Left forelimb (tissue), 1 donor: ENCODE data around the gene C1GALT1.
"Not testable (repeated sequence)": the region's sequence is repeated elsewhere in the genome, so short reads cannot be mapped to it uniquely, and the experiment has no call there.

Experiments used
- DNase-seq: peaks from one replicate; pipeline ENCODE4 v3.0.0-alpha.2; 2018; ENCODE audit warnings: low spot score

Gene C1GALT1

DNA sequence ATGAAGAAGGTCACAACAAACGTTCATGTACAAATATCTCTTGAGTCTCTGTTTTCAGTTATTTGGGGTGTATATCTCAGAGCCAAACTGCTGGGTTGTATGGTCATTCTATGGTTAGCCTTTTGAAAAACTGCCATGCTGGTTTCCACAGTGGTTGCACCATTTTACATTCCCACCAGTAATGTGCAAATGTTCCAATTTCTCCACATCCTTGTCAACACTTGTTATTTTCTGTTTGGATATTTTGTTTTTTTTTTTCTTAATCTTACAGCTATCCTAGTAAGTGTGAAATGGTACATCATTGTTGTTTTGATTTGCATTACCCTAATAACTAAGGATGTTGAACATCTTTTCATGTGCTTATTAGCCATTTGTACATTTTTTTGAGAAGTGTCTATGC lies 13.0 kb upstream of the C1GALT1 start:
- no peak for DNase-seq

DNA sequence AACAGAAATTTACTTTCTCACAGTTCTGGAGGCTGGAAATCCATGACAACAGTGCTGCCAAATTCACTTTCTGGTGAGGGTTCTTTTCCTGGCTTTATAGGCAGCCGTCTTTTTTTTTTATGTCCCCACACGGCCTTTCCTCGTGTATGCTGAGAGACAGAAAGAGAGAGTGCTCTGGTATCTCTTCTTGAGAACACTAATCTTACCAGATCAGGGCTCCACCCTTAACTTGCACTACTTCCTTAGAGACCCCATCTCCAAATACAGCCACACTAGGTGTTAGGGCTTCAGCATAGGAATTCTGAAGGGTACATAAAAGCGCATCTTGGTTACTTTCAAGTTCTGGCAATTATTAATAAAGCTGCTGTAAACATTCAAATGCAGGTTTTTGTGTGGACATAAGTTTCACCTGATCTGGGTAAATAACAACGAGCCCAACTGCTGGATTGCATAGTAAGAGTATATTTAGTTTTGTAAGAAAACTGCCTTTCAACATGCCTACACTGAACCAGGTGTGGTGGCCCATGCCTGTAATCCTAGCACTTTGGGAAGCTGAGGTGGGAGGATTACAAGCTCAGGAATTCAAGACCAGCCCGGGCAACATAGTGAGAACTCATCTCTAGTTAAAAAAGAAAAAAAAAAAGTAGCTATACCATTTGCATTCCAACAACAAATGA lies 8.2 kb upstream of the C1GALT1 start:
- no peak for DNase-seq

DNA sequence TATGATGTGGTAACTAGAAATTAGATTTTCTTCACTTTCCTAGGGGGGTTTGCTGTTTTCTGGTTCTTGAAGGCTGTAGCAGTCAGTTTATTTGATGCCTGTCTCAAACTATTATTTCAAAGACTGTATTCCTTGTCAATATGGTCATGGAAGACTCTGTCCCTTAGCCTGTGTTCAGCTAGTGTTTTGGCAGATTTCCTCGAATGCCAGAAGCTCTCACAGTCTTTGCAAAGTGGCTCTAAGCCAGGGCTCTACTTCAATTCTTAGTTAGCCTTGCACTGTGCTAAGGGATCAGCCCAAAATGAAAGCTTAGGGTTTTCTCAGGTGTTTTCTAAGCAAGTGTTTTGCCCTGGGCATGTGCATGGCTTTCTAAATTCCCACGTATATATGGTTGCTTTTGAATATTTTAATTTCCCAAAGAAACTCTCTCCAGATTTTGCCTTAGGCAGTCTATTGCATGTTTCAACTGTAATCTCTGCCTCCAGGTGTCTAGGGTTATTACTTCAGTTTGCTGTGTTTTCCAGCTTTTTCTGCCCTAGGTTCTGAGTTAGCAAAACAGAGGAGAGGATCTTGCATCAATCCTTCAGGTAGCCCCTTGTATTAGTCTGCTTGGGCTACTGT lies 7.2 kb upstream of the C1GALT1 start:
- no peak for DNase-seq

DNA sequence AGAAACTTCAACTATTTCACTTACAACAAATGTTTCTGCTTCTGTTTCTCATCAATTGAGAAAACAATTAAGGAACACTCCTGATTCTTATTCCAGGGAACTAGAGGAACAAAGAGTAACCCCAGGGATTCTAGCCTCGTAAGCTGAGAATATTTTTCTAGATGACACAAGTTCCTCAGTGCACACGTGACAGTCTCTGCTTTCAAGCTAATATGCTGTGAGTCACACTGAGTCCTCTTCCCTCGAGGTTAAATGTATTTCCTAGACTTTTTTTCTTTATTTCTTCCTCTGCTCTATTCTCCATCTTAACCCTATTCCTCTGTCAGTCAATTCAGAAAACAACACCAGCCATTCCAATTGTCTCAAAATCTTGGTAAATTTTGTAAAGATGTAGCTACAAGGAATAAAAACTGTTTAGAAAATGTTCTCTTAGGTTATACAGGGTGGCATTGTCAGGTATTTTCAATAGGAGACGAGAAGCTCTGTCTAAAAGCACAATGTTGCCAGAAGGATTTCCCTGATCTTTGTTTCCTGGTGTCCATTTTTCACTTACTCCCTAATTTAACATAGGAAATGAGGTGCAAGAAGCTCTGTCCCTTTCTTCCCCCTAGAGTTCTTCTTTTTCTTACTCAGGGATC lies 5.8 kb upstream of the C1GALT1 start:
- DNase-seq, result no peak

DNA sequence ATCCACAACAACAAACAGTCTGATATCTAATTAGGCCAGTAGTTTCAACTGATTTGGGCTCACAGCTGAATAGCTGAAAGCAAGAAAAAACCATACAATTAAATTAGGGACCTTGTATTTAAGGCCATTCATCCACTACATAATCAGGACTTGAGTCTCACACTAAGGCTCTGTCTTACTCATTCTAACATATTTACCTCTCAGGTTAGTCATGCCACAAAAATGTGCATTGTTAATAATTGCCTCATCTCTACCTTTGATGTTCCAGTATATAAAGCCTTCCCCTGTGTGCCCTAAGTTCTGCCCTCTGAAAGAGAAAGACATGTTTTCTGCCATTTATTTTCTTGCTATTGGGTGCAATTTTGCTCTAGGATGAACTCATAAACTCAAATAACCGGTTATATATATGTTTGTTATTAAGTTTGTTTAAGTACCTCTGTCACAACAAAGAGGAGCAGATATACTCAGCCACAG lies 5.3 kb upstream of the C1GALT1 start:
- no peak for DNase-seq

DNA sequence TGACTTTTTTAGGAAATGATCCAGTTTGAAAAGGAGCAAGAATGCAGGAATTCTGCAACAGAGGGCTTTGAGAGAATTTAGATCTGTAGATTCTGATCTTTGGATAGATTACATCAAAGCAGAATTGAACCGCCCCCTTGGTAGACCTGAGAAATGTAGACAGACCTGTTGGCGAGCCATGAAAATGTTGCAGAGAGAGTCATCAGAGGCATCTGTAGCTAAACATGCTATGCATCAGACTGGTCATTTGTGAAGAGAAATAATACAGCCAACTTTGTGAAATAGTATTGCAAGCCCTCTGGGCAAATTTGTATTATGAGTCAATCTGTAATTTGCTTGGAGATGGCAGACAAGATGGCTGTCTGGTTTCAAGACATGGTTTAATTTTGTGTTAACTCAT lies 4.3 kb upstream of the C1GALT1 start:
- no peak for DNase-seq

DNA sequence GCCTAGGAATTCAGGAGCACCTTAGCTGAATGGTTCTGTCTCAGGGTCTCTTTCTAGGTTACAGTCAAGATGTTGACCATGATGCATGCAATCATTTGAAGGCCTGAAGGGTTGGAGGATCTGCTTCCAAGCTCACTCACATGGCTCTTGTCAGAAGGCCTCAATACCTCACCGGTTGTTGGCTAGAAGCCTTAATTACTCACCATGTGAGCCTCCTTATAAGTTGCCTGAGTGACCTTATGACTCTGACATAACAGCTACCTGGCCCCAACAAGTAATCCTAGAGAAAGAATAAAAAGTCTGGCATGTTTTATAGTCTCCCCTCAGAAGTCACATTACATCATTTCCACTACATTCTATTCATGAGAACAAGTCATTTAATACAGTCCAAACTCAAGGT lies 3.4 kb upstream of the C1GALT1 start:
- no peak for DNase-seq

DNA sequence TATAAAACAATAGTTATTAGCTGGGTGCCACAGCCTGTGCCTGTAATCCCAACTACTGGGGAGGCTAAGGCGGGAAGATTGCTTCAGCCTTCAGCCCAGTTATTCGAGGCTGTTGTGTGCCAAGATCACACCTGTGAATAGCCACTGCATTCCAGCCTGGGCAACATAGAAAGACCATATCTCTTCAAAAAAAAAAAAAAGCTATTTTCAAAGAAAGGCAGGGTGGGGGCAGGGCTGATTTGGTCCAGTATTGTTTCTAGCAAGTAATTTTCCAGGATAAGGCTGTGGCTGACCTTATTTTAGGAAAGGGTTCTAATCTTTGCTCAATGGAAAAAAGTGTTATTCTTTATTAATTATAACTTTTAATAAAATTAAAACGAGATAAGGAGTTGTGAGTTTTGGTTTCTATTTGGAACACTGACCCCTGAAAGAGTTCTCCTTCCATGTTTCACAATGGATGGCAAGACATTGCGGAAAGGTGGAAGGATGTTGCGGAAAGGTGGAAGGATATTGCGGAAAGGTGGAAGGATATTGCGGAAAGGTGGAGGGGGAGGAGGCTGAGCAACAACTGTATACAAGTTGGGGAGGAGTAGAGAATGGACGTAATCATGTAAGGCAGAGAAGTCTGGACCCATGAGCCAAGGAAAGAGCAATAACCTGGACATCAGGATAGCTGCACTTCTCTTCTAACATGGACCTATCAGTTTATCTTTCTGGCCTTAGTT lies 1.5 kb upstream of the C1GALT1 start:
- DNase-seq, result no peak

DNA sequence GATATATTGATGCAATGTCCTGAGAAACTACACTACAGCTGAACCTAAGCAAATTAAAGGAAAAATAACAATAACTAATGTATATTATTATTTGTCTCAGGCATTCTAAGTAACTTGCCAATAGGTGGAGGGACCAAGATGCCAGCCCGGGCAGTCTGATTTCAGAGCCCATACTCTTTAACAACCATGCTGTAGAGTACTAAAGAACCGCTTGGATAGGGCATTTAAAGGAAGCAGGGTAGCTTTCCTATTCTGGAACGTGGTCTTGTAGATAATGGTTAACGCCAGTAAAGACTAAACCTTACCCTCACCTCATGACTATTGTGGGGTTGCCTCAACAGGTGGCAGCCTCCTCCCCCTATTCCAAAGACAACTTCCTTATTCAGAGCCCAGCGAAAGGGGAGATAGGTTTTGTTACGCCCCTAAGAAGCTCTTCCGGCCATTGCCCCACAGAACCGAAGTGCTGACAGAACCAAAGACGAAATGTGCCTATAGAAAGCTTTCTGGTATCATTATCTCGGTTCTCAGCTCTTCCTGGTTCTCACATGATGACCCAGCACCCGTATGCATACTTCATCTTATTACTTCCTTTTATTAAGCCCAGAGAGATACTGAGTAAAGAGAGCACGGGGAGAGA lies 707 bp upstream of the C1GALT1 start:
- DNase-seq, result no peak

DNA sequence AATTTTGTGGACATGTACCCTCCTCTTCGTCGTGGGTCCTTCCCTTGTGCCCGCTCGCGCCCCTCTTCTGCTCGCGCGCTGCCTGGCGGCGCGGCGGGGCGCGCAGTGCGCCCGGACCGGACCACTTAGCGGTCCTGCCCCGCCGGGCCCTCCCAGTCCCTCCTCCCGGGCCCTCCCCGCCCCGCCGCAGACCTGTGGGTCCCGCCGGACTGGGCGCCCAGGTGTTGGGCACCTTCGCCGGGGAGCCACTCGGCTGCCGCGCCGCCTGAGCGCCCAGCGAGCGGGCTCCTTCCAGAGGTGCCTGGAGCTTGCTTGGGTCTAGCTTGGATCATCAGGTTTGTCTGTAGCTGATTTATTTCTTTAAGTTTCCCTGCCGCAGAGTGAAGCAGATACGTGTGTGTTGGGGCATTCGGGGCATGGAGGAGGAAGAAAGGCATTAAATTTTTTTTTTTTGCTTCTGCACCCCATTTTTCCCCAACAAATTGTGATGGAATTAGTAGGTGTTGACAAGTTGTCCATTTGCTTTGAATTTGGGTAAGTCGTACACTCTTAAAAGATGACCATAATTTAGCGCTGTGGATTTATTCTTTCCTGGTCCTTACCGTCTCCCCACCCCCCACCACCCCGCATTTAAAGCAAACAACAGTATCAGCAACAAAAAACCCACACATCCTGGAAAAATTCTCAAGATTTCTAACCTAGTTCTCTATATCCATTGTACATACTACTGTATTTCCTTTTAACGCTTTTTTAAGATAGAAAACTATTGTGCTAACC lies 905 bp downstream of the C1GALT1 start:
- no peak for DNase-seq

DNA sequence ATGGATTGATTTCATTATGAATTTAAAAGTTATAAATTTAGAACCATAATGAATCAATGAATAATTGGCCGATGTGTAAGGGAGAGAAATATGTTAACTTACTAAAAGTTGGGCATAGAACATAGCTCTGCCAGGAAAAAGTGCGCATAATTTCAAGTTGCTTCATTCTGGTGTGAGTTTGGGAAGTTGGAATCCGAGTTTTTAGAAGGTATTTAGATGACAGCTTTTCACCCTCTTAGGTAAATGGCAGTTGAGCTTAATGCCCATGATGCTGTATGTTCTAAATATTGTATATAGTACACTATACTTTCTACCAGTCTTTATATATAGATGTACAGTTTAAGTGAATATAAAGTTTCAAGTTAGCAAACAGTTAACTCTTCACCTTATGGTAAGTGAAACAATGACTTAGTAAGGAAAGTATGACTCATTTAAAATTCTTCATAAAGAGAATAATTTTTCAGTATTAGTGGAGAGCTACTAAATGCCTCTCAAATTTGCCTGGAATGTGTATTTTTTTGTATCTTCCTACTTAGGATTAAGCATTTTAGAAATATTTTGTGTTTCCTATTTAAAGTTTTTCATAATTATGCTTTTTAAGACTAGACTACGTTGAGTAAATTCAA lies 1.6 kb downstream of the C1GALT1 start:
- DNase-seq, result no peak

DNA sequence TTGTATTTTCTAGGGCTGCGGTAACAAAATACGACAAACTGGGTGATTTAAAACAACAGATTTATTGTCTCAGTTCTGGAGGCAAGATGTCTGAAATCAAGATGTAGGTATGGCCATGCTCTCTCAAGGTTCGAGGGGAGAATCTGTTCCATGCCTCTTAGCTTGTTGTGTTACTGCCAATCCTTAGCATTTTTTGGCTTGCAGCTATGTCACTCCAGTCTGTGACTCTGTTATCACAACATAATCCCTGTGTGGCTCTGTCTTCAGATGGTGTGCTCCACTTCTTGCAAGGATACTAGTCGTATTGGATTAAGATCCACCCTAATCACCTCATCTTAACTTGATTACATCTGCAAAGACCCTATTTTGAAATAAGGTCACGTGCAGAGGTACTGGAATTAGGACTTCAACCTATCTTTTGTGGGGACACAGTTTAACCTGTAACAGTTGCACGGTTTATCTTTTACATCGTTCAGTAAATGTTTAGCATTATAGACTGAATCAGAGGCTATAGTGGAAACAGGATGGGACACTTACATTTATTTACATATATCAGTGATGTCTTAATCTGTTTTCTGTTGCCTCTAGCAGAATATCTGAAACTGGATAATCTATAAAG lies 3.1 kb downstream of the C1GALT1 start:
- DNase-seq, result no peak

DNA sequence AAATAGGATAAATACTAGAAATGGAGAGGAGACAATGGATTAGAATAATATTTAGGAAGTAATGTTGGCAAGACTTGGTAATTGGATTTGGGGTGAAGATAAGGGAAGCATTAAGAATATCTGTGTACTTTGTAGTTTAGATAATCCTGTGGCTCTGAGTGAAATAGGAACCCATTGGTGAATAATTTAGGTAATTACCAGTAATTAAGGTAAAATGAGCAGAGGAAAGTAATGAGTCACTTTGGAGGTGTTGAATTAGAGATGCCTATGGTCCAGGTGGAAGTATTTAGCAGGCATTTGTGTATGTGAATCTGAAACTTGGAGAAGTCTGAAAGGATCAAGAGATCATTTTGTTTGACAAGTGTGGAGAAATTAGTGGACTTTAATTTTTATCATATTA lies 5.7 kb downstream of the C1GALT1 start:
- no peak for DNase-seq

DNA sequence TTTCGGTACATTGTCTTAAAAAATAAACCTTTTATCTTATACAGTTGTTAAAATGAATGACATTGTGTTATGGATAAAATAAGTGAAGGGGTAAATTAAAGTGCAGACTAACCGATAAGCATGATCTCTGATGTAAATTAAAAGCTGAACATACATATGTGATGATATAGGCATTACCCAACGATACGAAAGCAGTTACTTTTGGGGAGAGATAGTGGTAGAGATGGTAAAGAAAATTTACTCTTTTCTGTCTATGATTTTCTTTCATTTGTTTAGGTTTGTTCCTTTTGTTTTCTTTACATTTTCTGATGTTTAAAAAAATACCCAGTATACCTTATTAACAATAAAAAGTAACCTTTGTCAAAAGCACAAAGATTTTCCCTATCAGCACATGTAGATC lies 6.4 kb downstream of the C1GALT1 start:
- no peak for DNase-seq

DNA sequence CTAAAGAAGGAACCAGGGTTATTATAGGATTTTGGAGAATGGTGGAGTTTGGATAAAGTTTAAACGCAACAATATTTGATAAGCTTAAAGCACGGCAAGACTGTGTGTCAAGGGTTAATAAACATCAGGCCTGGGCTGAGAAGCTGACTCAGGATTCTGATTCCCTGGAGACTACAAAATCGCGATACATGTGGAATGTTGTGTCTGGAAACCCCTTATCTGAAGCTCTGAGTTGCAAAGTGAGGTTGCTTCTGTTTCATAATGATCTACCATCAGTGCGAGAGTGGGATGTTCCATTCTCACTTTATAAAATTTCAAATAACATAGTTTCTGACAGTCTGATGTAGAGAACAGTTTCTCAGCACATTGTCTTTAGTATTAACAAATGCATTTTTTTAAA lies 7.8 kb downstream of the C1GALT1 start:
- DNase-seq, result no peak

DNA sequence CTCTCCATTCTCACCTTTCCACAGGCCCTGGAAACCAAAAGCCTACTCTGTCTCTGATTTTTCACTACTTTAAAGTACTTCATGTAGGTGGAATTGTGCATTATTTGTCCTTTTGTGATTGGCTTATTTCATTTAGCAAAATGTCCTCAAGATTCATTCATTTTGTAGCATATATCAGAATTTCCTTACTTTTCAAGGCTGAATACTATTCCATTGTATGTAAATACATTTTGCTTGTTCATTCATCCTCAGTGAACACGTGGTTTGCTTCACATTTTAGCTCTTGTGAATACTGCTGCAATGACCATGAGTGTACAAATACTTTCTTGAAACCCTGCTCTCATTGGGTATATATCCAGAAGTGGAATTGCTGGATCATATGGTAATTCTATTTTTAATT lies 8.8 kb downstream of the C1GALT1 start:
- no peak for DNase-seq

DNA sequence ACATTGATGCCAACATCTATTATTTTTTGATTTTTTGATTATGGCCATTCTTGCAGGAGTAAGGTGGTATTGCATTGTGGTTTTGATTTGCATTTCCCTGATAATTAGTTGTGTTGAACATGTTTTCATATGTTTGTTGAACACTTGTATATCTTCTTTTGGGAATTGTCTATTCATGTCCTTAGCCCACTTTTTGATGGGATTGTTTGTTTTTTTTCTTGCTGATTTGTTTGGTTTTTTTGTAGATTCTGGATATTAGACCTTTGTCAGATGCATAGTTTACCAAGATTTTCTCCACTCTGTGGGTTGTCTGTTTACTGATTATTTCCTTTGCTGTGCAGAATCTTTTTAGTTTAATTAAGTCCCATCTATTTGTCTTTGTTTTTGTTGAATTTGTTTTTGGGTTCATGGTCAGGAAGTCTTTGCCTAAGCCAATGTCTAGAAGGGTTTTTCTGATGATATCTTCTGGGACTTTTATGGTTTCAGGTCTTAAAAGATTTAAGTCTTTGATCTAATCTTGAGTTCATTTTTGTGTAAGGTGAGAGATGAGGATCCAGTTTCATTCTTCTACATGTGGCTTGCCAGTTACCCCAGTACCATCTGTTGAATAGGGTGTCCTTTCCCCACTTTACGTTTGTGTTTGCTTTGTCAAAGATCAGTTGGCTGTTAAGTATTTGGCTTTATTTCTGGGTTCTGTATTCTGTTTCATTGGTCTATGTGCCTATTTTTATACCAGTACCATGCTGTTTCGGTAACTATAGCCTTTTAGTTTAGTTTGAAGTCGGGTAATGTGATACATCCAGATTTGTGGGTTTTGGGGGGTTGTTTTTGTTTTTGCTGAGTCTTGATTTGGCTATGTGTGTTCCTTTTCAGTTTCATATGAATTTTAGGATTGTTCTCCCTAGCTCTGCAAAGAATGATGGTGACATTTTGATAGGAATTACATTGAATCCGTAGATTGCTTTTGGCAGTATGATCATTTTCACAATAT lies 10.7 kb downstream of the C1GALT1 start:
- DNase-seq, result not testable (repeated sequence)

DNA sequence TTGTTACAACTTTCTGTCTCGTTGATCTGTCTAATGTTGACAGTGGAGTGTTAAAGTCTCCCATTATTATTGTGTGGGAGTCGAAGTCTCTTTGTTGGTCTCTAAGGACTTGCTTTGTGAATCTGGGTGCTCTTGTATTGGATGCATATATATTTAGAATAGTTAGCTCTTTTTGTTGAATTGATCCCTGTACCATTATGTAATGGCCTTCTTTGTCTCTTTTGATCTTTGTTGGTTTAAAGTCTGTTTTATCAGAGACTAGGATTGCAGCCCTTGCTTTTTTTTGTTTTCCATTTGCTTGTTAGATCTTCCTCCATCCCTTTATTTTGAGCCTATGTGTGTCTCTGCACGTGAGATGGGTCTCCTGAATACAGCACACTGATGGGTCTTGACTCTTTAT lies 17.2 kb downstream of the C1GALT1 start:
- DNase-seq, result not testable (repeated sequence)

DNA sequence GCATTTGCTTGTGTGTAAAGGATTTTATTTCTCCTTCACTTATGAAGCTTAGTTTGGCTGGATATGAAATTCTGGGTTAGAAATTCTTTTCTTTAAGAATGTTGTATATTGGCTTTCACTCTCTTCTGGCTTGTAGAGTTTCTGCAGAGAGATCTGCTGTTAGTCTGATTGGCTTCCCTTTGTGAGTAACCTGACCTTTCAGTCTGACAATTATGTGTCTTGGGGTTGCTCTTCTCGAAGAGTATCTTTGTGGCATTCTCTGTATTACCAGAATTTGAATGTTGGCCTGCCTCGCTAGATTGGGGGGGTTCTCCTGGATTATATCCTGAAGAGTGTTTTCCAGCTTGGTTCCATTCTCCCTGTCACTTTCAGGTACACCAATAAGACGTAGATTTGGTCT lies 17.9 kb downstream of the C1GALT1 start:
- DNase-seq, result not testable (repeated sequence)
